ENCODE measurements around the gene GAL3ST3.

GAL3ST3 gene

GRCh38 chr11:66016793-66017177 lies 32.2 kb downstream of the GAL3ST3 start:
- Histone ChIP-seq H3K4me1 (ENCODE audit: control insufficient read depth, low read depth, low read length) (no peaks in the 10 kb centered on the region), H3K27ac (ENCODE audit: low read depth, low read length) (no peak overlapping the region), H3K36me3 (ENCODE audit: control insufficient read depth, insufficient read depth, low read length) (no peaks in the 10 kb centered on the region), H3K18ac (ENCODE audit: low read length) (no peak overlapping the region), H2BK15ac (replicated peaks; ENCODE audit: low read depth) (no peak overlapping the region), H3K4me3 (ENCODE audit: low read length) (no peak overlapping the region), H3K56ac (ENCODE audit: low read length) (no peak overlapping the region), H3K4ac (ENCODE audit: low read depth, low read length) (no peak overlapping the region), H4K8ac (ENCODE audit: low read depth, low read length) (no peak overlapping the region), H3K27me3 (ENCODE audit: insufficient read depth, low read length, poor library complexity) (no peaks in the 10 kb centered on the region), H3K4me2 (ENCODE audit: low read length) (no peak overlapping the region), H2BK120ac (ENCODE audit: low read depth, low read length) (no peak overlapping the region), H4K5ac (ENCODE audit: low read length) (no peak overlapping the region), H2BK5ac (ENCODE audit: low read length) (no peak overlapping the region), H3K23ac (ENCODE audit: low read length) (no peak overlapping the region), H2AK5ac (ENCODE audit: low read length) (no peak overlapping the region), H3K79me2 (ENCODE audit: control insufficient read depth, insufficient read depth, low read length) (no peaks in the 10 kb centered on the region), H3K9ac (ENCODE audit: low read length) (no peak overlapping the region), H3K79me1 (ENCODE audit: low read length) (no peaks in the 10 kb centered on the region)
- WGBS (ENCODE audit: extremely low coverage, insufficient coverage, low lambda C conversion rate) = no CpG with 5 or more reads among the region's 10 CpGs
- no peak for DNase-seq

- no peaks in the 10 kb centered on the region for H3K27me3 ChIP-seq (ENCODE audit: insufficient read depth, low read length, poor library complexity)
- no peak overlapping the region for H4K8ac ChIP-seq (ENCODE audit: low read depth, low read length)
- DNase-seq = no peak
- no peaks in the 10 kb centered on the region for H3K36me3 ChIP-seq (ENCODE audit: control insufficient read depth, insufficient read depth, low read length)
- no peak overlapping the region for H3K9ac ChIP-seq (ENCODE audit: low read length)
- H2AK5ac ChIP-seq (ENCODE audit: low read length) = no peak overlapping the region
- H3K4ac ChIP-seq (ENCODE audit: low read depth, low read length) = no peak overlapping the region
- no peaks in the 10 kb centered on the region for H3K79me1 ChIP-seq (ENCODE audit: low read length)
- H3K4me1 ChIP-seq (ENCODE audit: control insufficient read depth, low read depth, low read length) = no peaks in the 10 kb centered on the region
- no peak overlapping the region for H2BK5ac ChIP-seq (ENCODE audit: low read length)
- no peak overlapping the region for H2BK15ac ChIP-seq (replicated peaks; ENCODE audit: low read depth)
- no peak overlapping the region for H3K18ac ChIP-seq (ENCODE audit: low read length)
- no peak overlapping the region for H3K23ac ChIP-seq (ENCODE audit: low read length)
- no peak overlapping the region for H3K27ac ChIP-seq (ENCODE audit: low read depth, low read length)
- no peaks in the 10 kb centered on the region for H3K79me2 ChIP-seq (ENCODE audit: control insufficient read depth, insufficient read depth, low read length)
- no CpG with 5 or more reads among the region's 18 CpGs for WGBS (ENCODE audit: extremely low coverage, insufficient coverage, low lambda C conversion rate)
- H3K4me3 ChIP-seq (ENCODE audit: low read length) = no peak overlapping the region
- no peak overlapping the region for H2BK120ac ChIP-seq (ENCODE audit: low read depth, low read length)
- no peak overlapping the region for H4K5ac ChIP-seq (ENCODE audit: low read length)
- H3K4me2 ChIP-seq (ENCODE audit: low read length) = no peak overlapping the region
- no peak overlapping the region for H3K56ac ChIP-seq (ENCODE audit: low read length)
Measured at GRCh38 chr11:66015936-66016792, 32.8 kb downstream of the GAL3ST3 start.

DNA sequence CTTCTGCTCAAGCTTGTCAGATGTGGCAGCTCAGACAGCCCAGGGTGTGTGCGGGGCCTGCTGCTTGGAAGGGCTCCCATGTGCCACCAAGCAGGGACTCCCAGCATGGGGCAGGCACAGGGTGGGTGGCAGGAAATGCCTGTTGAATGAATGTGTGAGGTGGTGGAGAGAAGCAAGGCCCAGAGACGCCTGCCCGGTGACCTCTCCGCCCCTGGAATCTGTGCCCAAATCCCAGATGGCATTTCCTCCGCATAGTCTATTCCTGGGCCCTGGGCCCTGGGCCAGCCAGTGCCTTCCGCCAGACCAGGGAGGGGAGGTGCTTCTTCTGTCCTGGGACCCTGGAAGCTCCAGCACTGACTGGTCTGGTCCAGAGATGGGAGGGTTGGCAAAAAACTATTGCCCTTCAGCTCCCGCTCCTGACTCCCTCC lies 33.5 kb downstream of the GAL3ST3 start:
- no peak overlapping the region for H4K5ac ChIP-seq (ENCODE audit: low read length)
- peaks cover 2% of the 10 kb centered on the region for H3K4me1 ChIP-seq (ENCODE audit: control insufficient read depth, low read depth, low read length)
- H3K79me2 ChIP-seq (ENCODE audit: control insufficient read depth, insufficient read depth, low read length) = no peaks in the 10 kb centered on the region
- H3K4me2 ChIP-seq (ENCODE audit: low read length) = no peak overlapping the region
- H4K8ac ChIP-seq (ENCODE audit: low read depth, low read length) = no peak overlapping the region
- H3K27me3 ChIP-seq (ENCODE audit: insufficient read depth, low read length, poor library complexity) = no peaks in the 10 kb centered on the region
- H2BK15ac ChIP-seq (replicated peaks; ENCODE audit: low read depth) = no peak overlapping the region
- no peak overlapping the region for H3K56ac ChIP-seq (ENCODE audit: low read length)
- H3K4ac ChIP-seq (ENCODE audit: low read depth, low read length) = no peak overlapping the region
- H2AK5ac ChIP-seq (ENCODE audit: low read length) = no peak overlapping the region
- no peaks in the 10 kb centered on the region for H3K36me3 ChIP-seq (ENCODE audit: control insufficient read depth, insufficient read depth, low read length)
- H3K4me3 ChIP-seq (ENCODE audit: low read length) = no peak overlapping the region
- H2BK5ac ChIP-seq (ENCODE audit: low read length) = no peak overlapping the region
- H3K27ac ChIP-seq (ENCODE audit: low read depth, low read length) = no peak overlapping the region
- WGBS (ENCODE audit: extremely low coverage, insufficient coverage, low lambda C conversion rate) = no CpG with 5 or more reads among the region's 7 CpGs
- no peak overlapping the region for H3K23ac ChIP-seq (ENCODE audit: low read length)
- no peaks in the 10 kb centered on the region for H3K79me1 ChIP-seq (ENCODE audit: low read length)
- no peak for DNase-seq
- H3K9ac ChIP-seq (ENCODE audit: low read length) = no peak overlapping the region
- H2BK120ac ChIP-seq (ENCODE audit: low read depth, low read length) = no peak overlapping the region
- H3K18ac ChIP-seq (ENCODE audit: low read length) = no peak overlapping the region

- Histone ChIP-seq H3K9ac (ENCODE audit: low read length) (no peak overlapping the region), H3K4me3 (ENCODE audit: low read length) (no peak overlapping the region), H4K8ac (ENCODE audit: low read depth, low read length) (no peak overlapping the region), H3K27me3 (ENCODE audit: insufficient read depth, low read length, poor library complexity) (no peaks in the 10 kb centered on the region), H3K4me1 (ENCODE audit: control insufficient read depth, low read depth, low read length) (peaks cover 3% of the 10 kb centered on the region), H2BK15ac (replicated peaks; ENCODE audit: low read depth) (no peak overlapping the region), H4K5ac (ENCODE audit: low read length) (no peak overlapping the region), H3K56ac (ENCODE audit: low read length) (no peak overlapping the region), H3K79me1 (ENCODE audit: low read length) (no peaks in the 10 kb centered on the region), H3K36me3 (ENCODE audit: control insufficient read depth, insufficient read depth, low read length) (no peaks in the 10 kb centered on the region), H2AK5ac (ENCODE audit: low read length) (no peak overlapping the region), H2BK5ac (ENCODE audit: low read length) (no peak overlapping the region), H3K27ac (ENCODE audit: low read depth, low read length) (no peak overlapping the region), H3K79me2 (ENCODE audit: control insufficient read depth, insufficient read depth, low read length) (no peaks in the 10 kb centered on the region), H3K4me2 (ENCODE audit: low read length) (no peak overlapping the region), H3K23ac (ENCODE audit: low read length) (no peak overlapping the region), H2BK120ac (ENCODE audit: low read depth, low read length) (no peak overlapping the region), H3K4ac (ENCODE audit: low read depth, low read length) (no peak overlapping the region), H3K18ac (ENCODE audit: low read length) (no peak overlapping the region)
- no peak for DNase-seq
- no CpG with 5 or more reads among the region's 6 CpGs for WGBS (ENCODE audit: extremely low coverage, insufficient coverage, low lambda C conversion rate)
Measured at GRCh38 chr11:66014804-66015453, 34.0 kb downstream of the GAL3ST3 start.

- H4K5ac ChIP-seq (ENCODE audit: low read length) = no peak overlapping the region
- no peak overlapping the region for H3K4ac ChIP-seq (ENCODE audit: low read depth, low read length)
- H4K8ac ChIP-seq (ENCODE audit: low read depth, low read length) = no peak overlapping the region
- H3K9ac ChIP-seq (ENCODE audit: low read length) = no peak overlapping the region
- no peaks in the 10 kb centered on the region for H3K36me3 ChIP-seq (ENCODE audit: control insufficient read depth, insufficient read depth, low read length)
- no peak overlapping the region for H2BK120ac ChIP-seq (ENCODE audit: low read depth, low read length)
- no peak overlapping the region for H2BK15ac ChIP-seq (replicated peaks; ENCODE audit: low read depth)
- no peak overlapping the region for H3K23ac ChIP-seq (ENCODE audit: low read length)
- H3K27me3 ChIP-seq (ENCODE audit: insufficient read depth, low read length, poor library complexity) = no peaks in the 10 kb centered on the region
- H3K27ac ChIP-seq (ENCODE audit: low read depth, low read length) = no peak overlapping the region
- no peak overlapping the region for H3K4me3 ChIP-seq (ENCODE audit: low read length)
- no peak for DNase-seq
- no peak overlapping the region for H3K18ac ChIP-seq (ENCODE audit: low read length)
- WGBS (ENCODE audit: extremely low coverage, insufficient coverage, low lambda C conversion rate) = no CpG with 5 or more reads among the region's 7 CpGs
- H2AK5ac ChIP-seq (ENCODE audit: low read length) = no peak overlapping the region
- H3K4me1 ChIP-seq (ENCODE audit: control insufficient read depth, low read depth, low read length) = peaks cover 4% of the 10 kb centered on the region
- H3K79me1 ChIP-seq (ENCODE audit: low read length) = no peaks in the 10 kb centered on the region
- no peak overlapping the region for H3K4me2 ChIP-seq (ENCODE audit: low read length)
- no peaks in the 10 kb centered on the region for H3K79me2 ChIP-seq (ENCODE audit: control insufficient read depth, insufficient read depth, low read length)
- H3K56ac ChIP-seq (ENCODE audit: low read length) = no peak overlapping the region
- H2BK5ac ChIP-seq (ENCODE audit: low read length) = no peak overlapping the region
Measured at GRCh38 chr11:66013762-66014100, 35.2 kb downstream of the GAL3ST3 start.
